GM18951 (cell line): ENCODE data around the gene THOP1.

Source experiments
- POLR2A ChIP-seq: IDR thresholded peaks from 4 replicates; pipeline ENCODE4 v1.6.1; 2011; ENCODE audit warnings: mild to moderate bottlenecking; ENCODE audit not compliant: insufficient read length, insufficient read depth; ENCODE audit errors: extremely low read depth
- in situ Hi-C: fragments of 300-500 bp; cut with MboI; formaldehyde crosslinking; loops from one replicate; pipeline ENCODE4 v1.12.0; 2022; ENCODE audit warnings: low sequenced_read_pairs, mixed read lengths, inconsistent platforms; ENCODE audit not compliant: unreplicated experiment

The THOP1 gene

GRCh38 chr19:2756477-2756876, 28.8 kb upstream of the THOP1 start:
- in situ Hi-C loops: no loop called here
- TF ChIP-seq POLR2A: no peak

- in situ Hi-C loops: no loop called here
- TF ChIP-seq POLR2A: no peak
These were observed 28.1 kb upstream of the THOP1 start for GRCh38 chr19:2756921-2757881.

GRCh38 chr19:2758601-2759313, 26.5 kb upstream of the THOP1 start:
- in situ Hi-C loops: no loop called here
- TF ChIP-seq POLR2A: no peak

- no peak for TF ChIP-seq POLR2A
- in situ Hi-C loops: no loop called here
These were observed 25.9 kb upstream of the THOP1 start for GRCh38 chr19:2759362-2759761.

- in situ Hi-C loops: no loop called here
- no peak for TF ChIP-seq POLR2A
These were observed 25.3 kb upstream of the THOP1 start for GRCh38 chr19:2759965-2760364.

GRCh38 chr19:2761309-2761677, 24.0 kb upstream of the THOP1 start:
- in situ Hi-C loops: no loop called here
- TF ChIP-seq POLR2A: no peak

GRCh38 chr19:2761876-2762782, 23.2 kb upstream of the THOP1 start:
- in situ Hi-C loops: no loop called here
- no peak for TF ChIP-seq POLR2A

GRCh38 chr19:2762783-2763496, 22.4 kb upstream of the THOP1 start:
- TF ChIP-seq POLR2A: no peak
- in situ Hi-C loops: no loop called here

GRCh38 chr19:2763687-2764086, 21.6 kb upstream of the THOP1 start:
- in situ Hi-C loops: no loop called here
- no peak for TF ChIP-seq POLR2A

- TF ChIP-seq POLR2A: no peak
- in situ Hi-C loops: no loop called here
These were observed 20.4 kb upstream of the THOP1 start for GRCh38 chr19:2764945-2765344.

GRCh38 chr19:2765376-2765775, 19.9 kb upstream of the THOP1 start:
- in situ Hi-C loops: no loop called here
- TF ChIP-seq POLR2A: no peak

- TF ChIP-seq POLR2A: no peak
- in situ Hi-C loops: no loop called here
These were observed 18.5 kb upstream of the THOP1 start for GRCh38 chr19:2766594-2767372.

GRCh38 chr19:2767688-2768087, 17.6 kb upstream of the THOP1 start:
- TF ChIP-seq POLR2A: no peak
- in situ Hi-C loops: no loop called here
